Mesendoderm (in vitro differentiated cells): ENCODE measurements around the gene ZNF318.
"Not testable (repeated sequence)": the region's sequence is repeated elsewhere in the genome, so short reads cannot be mapped to it uniquely, and the experiment has no call there.

Experiments used
- DNase-seq: peaks from one replicate; pipeline ENCODE4 v3.0.0; 2013
- H2AK5ac ChIP-seq: 2 replicates; pipeline ENCODE4 v1.6.1; 2013; ENCODE audit warnings: low read length, inconsistent platforms
- H2BK120ac ChIP-seq: 2 replicates; pipeline ENCODE4 v1.6.1; 2013; ENCODE audit warnings: low read depth, mild to moderate bottlenecking, low read length, moderate library complexity, mixed read lengths
- H2BK15ac ChIP-seq: replicated peaks from 2 replicates; pipeline ENCODE4 v1.6.1; 2013; ENCODE audit warnings: low read depth, mild to moderate bottlenecking, moderate library complexity
- H2BK5ac ChIP-seq: 2 replicates; pipeline ENCODE4 v1.6.1; 2013; ENCODE audit warnings: low read length, inconsistent platforms
- H3K18ac ChIP-seq: 2 replicates; pipeline ENCODE4 v1.6.1; 2013; ENCODE audit warnings: mild to moderate bottlenecking, low read length, mixed read lengths
- H3K23ac ChIP-seq: one replicate; pipeline ENCODE4 v1.6.1; 2013; ENCODE audit warnings: low read length
- H3K27ac ChIP-seq: 2 replicates; pipeline ENCODE4 v1.5.1; 2013; ENCODE audit warnings: low read depth, mild to moderate bottlenecking, inconsistent platforms, low read length, moderate library complexity
- H3K27me3 ChIP-seq: 2 replicates; pipeline ENCODE4 v1.6.1; 2013; ENCODE audit warnings: low read length, control low read depth, mild to moderate bottlenecking, inconsistent platforms; ENCODE audit not compliant: insufficient read depth, poor library complexity
- H3K36me3 ChIP-seq: 2 replicates; pipeline ENCODE4 v1.6.1; 2013; ENCODE audit warnings: low read length, inconsistent platforms; ENCODE audit not compliant: control insufficient read depth, insufficient read depth
- H3K4ac ChIP-seq: one replicate; pipeline ENCODE4 v1.6.1; 2013; ENCODE audit warnings: low read depth, mild to moderate bottlenecking, low read length, moderate library complexity
- H3K4me1 ChIP-seq: 2 replicates; pipeline ENCODE4 v1.6.1; 2013; ENCODE audit warnings: low read depth, low read length, inconsistent platforms; ENCODE audit not compliant: control insufficient read depth
- H3K4me2 ChIP-seq: 2 replicates; pipeline ENCODE4 v1.6.1; 2013; ENCODE audit warnings: low read length
- H3K4me3 ChIP-seq: 2 replicates; pipeline ENCODE4 v1.5.1; 2013; ENCODE audit warnings: mild to moderate bottlenecking, low read length
- H3K56ac ChIP-seq: one replicate; pipeline ENCODE4 v1.6.1; 2013; ENCODE audit warnings: low read length
- H3K79me1 ChIP-seq: 2 replicates; pipeline ENCODE4 v1.6.1; 2013; ENCODE audit warnings: low read length, inconsistent platforms
- H3K79me2 ChIP-seq: 2 replicates; pipeline ENCODE4 v1.6.1; 2013; ENCODE audit warnings: mild to moderate bottlenecking, low read length; ENCODE audit not compliant: control insufficient read depth, insufficient read depth
- H3K9ac ChIP-seq: 2 replicates; pipeline ENCODE4 v1.6.1; 2013; ENCODE audit warnings: low read length, inconsistent platforms
- H4K5ac ChIP-seq: one replicate; pipeline ENCODE4 v1.6.1; 2013; ENCODE audit warnings: low read length
- H4K8ac ChIP-seq: one replicate; pipeline ENCODE4 v1.6.1; 2013; ENCODE audit warnings: low read depth, mild to moderate bottlenecking, control low read depth, low read length, moderate library complexity
- WGBS: extraction: QIAGEN DNeasy Blood & Tissue Kit; methylation state at CpG from one replicate; pipeline ENCODE4 v1.1.7; 2013; ENCODE audit warnings: low lambda C conversion rate, missing lambda C conversion rate; ENCODE audit not compliant: insufficient coverage; ENCODE audit errors: extremely low coverage; 5-methylcytosine and 5-hydroxymethylcytosine counted together

The ZNF318 gene

GRCh38 chr6:43306086-43306485 lies 63.4 kb downstream of the ZNF318 start:
- Histone ChIP-seq H3K4ac (no peak overlapping the region), H3K18ac (no peak overlapping the region), H3K4me3 (no peak overlapping the region), H3K9ac (no peak overlapping the region), H2BK15ac (no peak overlapping the region), H3K79me1 (no peaks in the 10 kb centered on the region), H2BK5ac (no peak overlapping the region), H3K36me3 (no peaks in the 10 kb centered on the region), H3K27ac (no peak overlapping the region), H2AK5ac (no peak overlapping the region), H3K23ac (no peak overlapping the region), H4K5ac (no peak overlapping the region), H3K27me3 (no peaks in the 10 kb centered on the region), H3K4me1 (peaks cover 3% of the 10 kb centered on the region), H3K56ac (no peak overlapping the region), H3K4me2 (no peak overlapping the region), H3K79me2 (no peaks in the 10 kb centered on the region), H4K8ac (no peak overlapping the region), H2BK120ac (no peak overlapping the region)
- no CpG with 5 or more reads among the region's 7 CpGs for WGBS
- DNase-seq = no peak

GRCh38 chr6:43304882-43305281 lies 64.6 kb downstream of the ZNF318 start:
- Histone ChIP-seq H3K79me2 (no peaks in the 10 kb centered on the region), H3K18ac (no peak overlapping the region), H3K4me1 (peaks cover 3% of the 10 kb centered on the region), H3K4me3 (no peak overlapping the region), H3K23ac (no peak overlapping the region), H3K79me1 (no peaks in the 10 kb centered on the region), H3K27ac (no peak overlapping the region), H3K36me3 (no peaks in the 10 kb centered on the region), H4K5ac (no peak overlapping the region), H2BK15ac (no peak overlapping the region), H3K4ac (no peak overlapping the region), H2AK5ac (no peak overlapping the region), H3K27me3 (no peaks in the 10 kb centered on the region), H2BK5ac (no peak overlapping the region), H3K9ac (no peak overlapping the region), H3K4me2 (no peak overlapping the region), H3K56ac (no peak overlapping the region), H2BK120ac (no peak overlapping the region), H4K8ac (no peak overlapping the region)
- DNase-seq = no peak
- WGBS = no CpG with 5 or more reads among the region's 2 CpGs

- Histone ChIP-seq H2AK5ac (no peak overlapping the region), H3K9ac (no peak overlapping the region), H2BK5ac (no peak overlapping the region), H3K27ac (no peak overlapping the region), H3K23ac (no peak overlapping the region), H3K79me1 (no peaks in the 10 kb centered on the region), H3K4me2 (no peak overlapping the region), H2BK15ac (no peak overlapping the region), H3K18ac (no peak overlapping the region), H4K5ac (no peak overlapping the region), H2BK120ac (no peak overlapping the region), H3K79me2 (no peaks in the 10 kb centered on the region), H3K27me3 (no peaks in the 10 kb centered on the region), H4K8ac (no peak overlapping the region), H3K4me3 (no peak overlapping the region), H3K56ac (no peak overlapping the region), H3K4me1 (peaks cover 3% of the 10 kb centered on the region), H3K4ac (no peak overlapping the region), H3K36me3 (no peaks in the 10 kb centered on the region)
- DNase-seq = no peak
- WGBS = no CpG with 5 or more reads among the region's 3 CpGs
These were observed 65.1 kb downstream of the ZNF318 start for GRCh38 chr6:43304361-43304760.

DNA sequence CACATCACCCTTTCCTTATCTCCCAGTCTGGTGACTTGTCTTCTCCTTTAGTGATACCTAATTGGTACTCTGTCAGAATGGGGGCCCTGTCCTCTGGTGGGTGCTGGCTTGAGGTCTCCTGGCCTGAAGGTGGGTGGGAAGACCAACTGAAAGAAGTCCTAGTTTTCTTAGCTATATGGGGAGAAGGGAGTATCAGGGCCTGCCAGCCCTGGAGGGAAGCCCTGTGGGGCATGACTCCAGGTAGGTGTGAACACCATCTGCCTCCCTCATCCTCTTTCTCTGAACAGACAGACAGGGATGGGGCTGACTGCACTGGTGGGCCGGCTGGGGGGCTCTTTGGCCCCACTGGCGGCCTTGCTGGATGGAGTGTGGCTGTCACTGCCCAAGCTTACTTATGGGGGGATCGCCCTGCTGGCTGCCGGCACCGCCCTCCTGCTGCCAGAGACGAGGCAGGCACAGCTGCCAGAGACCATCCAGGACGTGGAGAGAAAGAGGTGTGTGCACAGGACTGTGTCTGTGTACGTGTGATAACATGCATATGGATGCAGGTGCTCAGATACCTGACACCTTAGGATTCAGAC lies 65.6 kb downstream of the ZNF318 start:
- H3K79me2 ChIP-seq = no peaks in the 10 kb centered on the region
- H3K36me3 ChIP-seq = no peaks in the 10 kb centered on the region
- WGBS = no CpG with 5 or more reads among the region's 8 CpGs
- no peak overlapping the region for H3K27ac ChIP-seq
- no peak overlapping the region for H2BK5ac ChIP-seq
- no peak overlapping the region for H3K4me2 ChIP-seq
- H4K5ac ChIP-seq = no peak overlapping the region
- H3K79me1 ChIP-seq = no peaks in the 10 kb centered on the region
- H2BK120ac ChIP-seq = no peak overlapping the region
- no peak overlapping the region for H3K18ac ChIP-seq
- no peak overlapping the region for H2BK15ac ChIP-seq
- H2AK5ac ChIP-seq = no peak overlapping the region
- no peak overlapping the region for H3K56ac ChIP-seq
- H4K8ac ChIP-seq = no peak overlapping the region
- DNase-seq = no peak
- no peaks in the 10 kb centered on the region for H3K4me1 ChIP-seq
- H3K4ac ChIP-seq = no peak overlapping the region
- H3K4me3 ChIP-seq = no peak overlapping the region
- H3K27me3 ChIP-seq = no peaks in the 10 kb centered on the region
- no peak overlapping the region for H3K23ac ChIP-seq
- H3K9ac ChIP-seq = no peak overlapping the region

- H2AK5ac ChIP-seq, H3K9ac ChIP-seq, H3K56ac ChIP-seq, H4K5ac ChIP-seq, H3K27me3 ChIP-seq, H3K4me3 ChIP-seq, H3K36me3 ChIP-seq, H3K23ac ChIP-seq, H3K4me1 ChIP-seq, H3K27ac ChIP-seq, H3K4me2 ChIP-seq, H3K4ac ChIP-seq, H3K79me2 ChIP-seq, H4K8ac ChIP-seq, H2BK5ac ChIP-seq, H2BK15ac ChIP-seq, H3K18ac ChIP-seq, DNase-seq, H3K79me1 ChIP-seq, H2BK120ac ChIP-seq: not testable (repeated sequence)
- no CpG with 5 or more reads among the region's 11 CpGs for WGBS
These were observed 66.4 kb downstream of the ZNF318 start for GRCh38 chr6:43303006-43303405.

GRCh38 chr6:43302126-43302525 lies 67.3 kb downstream of the ZNF318 start:
- Histone ChIP-seq H3K9ac (no peak overlapping the region), H3K79me1 (no peaks in the 10 kb centered on the region), H3K27me3 (no peaks in the 10 kb centered on the region), H3K27ac (no peak overlapping the region), H2BK15ac (no peak overlapping the region), H2BK5ac (no peak overlapping the region), H3K79me2 (no peaks in the 10 kb centered on the region), H4K5ac (no peak overlapping the region), H3K18ac (no peak overlapping the region), H2AK5ac (no peak overlapping the region), H2BK120ac (no peak overlapping the region), H3K56ac (no peak overlapping the region), H3K4me3 (no peak overlapping the region), H3K4ac (no peak overlapping the region), H3K23ac (no peak overlapping the region), H4K8ac (no peak overlapping the region), H3K36me3 (no peaks in the 10 kb centered on the region), H3K4me2 (no peak overlapping the region), H3K4me1 (no peaks in the 10 kb centered on the region)
- WGBS = no CpG with 5 or more reads among the region's 19 CpGs
- no peak for DNase-seq
